ENCODE measurements around the gene HS3ST1.

The HS3ST1 gene

GRCh38 chr4:11376146-11376545 is 52.5 kb downstream of the HS3ST1 start:
- Histone ChIP-seq H3K4me2 (ENCODE audit: low read length) (no peak overlapping the region), H3K36me3 (ENCODE audit: control insufficient read depth, low read length) (no peaks in the 10 kb centered on the region), H3K27ac (ENCODE audit: low read depth, low read length) (no peak overlapping the region), H3F3A (ENCODE audit: control insufficient read depth, insufficient read depth) (no peaks in the 10 kb centered on the region), H3K4me1 (ENCODE audit: control insufficient read depth, low read length) (no peaks in the 10 kb centered on the region), H3K27me3 (ENCODE audit: control insufficient read depth, low read length) (no peaks in the 10 kb centered on the region), H3K79me2 (ENCODE audit: control insufficient read depth, low read length) (no peaks in the 10 kb centered on the region), H3K4me3 (ENCODE audit: low read length) (no peak overlapping the region), H3K9me3 (ENCODE audit: control insufficient read depth, insufficient read depth, low read length) (no peaks in the 10 kb centered on the region), H3K9me2 (replicated peaks; ENCODE audit: control insufficient read depth, low read length) (no peaks in the 10 kb centered on the region), H4K20me1 (ENCODE audit: control insufficient read depth, insufficient read depth, low read depth, low read length) (no peaks in the 10 kb centered on the region)
- TF ChIP-seq EZH2phosphoT487 (IDR thresholded peaks at IDR 0.05; ENCODE audit: borderline replicate concordance, low read length) = no peak
- TF ChIP-seq, protein P1, sequence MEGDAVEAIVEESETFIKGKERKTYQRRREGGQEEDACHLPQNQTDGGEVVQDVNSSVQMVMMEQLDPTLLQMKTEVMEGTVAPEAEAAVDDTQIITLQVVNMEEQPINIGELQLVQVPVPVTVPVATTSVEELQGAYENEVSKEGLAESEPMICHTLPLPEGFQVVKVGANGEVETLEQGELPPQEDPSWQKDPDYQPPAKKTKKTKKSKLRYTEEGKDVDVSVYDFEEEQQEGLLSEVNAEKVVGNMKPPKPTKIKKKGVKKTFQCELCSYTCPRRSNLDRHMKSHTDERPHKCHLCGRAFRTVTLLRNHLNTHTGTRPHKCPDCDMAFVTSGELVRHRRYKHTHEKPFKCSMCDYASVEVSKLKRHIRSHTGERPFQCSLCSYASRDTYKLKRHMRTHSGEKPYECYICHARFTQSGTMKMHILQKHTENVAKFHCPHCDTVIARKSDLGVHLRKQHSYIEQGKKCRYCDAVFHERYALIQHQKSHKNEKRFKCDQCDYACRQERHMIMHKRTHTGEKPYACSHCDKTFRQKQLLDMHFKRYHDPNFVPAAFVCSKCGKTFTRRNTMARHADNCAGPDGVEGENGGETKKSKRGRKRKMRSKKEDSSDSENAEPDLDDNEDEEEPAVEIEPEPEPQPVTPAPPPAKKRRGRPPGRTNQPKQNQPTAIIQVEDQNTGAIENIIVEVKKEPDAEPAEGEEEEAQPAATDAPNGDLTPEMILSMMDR (IDR thresholded peaks at IDR 0.05; ENCODE audit: low read depth, low read length, poor library complexity, severe bottlenecking) = no peak

DNA sequence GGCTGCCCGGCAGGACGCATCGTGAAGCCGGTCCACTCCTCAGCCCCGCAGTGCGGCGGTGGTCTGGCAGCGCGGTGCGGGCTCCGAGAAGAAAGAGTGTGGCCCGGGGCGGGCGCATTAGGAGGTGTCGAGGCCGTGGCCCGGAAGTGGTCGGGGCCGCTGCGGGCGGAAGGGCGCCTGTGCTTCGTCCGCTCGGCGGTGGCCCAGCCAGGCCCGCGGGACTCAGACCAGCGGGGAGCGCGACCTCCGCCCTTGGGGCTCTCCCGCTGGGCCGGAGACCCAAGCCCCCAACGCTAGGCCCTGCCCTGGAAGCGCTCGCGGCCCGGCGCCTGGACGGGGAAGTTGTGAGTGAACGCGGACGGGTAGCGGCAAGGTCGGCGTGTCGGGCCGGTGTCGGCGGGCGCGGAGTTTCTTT is 60.0 kb downstream of the HS3ST1 start:
- Histone ChIP-seq H3K27me3 (ENCODE audit: control insufficient read depth, low read length) (no peaks in the 10 kb centered on the region), H3K9me3 (ENCODE audit: control insufficient read depth, insufficient read depth, low read length) (no peaks in the 10 kb centered on the region; the same call in 1 of the 2 replicates), H3K4me2 (ENCODE audit: low read length) (no peak overlapping the region), H3K4me1 (ENCODE audit: control insufficient read depth, low read length) (no peaks in the 10 kb centered on the region), H3K4me3 (ENCODE audit: low read length) (no peak overlapping the region), H3K9me2 (replicated peaks; ENCODE audit: control insufficient read depth, low read length) (no peaks in the 10 kb centered on the region), H3K79me2 (ENCODE audit: control insufficient read depth, low read length) (no peaks in the 10 kb centered on the region), H3K36me3 (ENCODE audit: control insufficient read depth, low read length) (no peaks in the 10 kb centered on the region), H3F3A (ENCODE audit: control insufficient read depth, insufficient read depth) (no peaks in the 10 kb centered on the region), H4K20me1 (ENCODE audit: control insufficient read depth, insufficient read depth, low read depth, low read length) (no peaks in the 10 kb centered on the region), H3K27ac (ENCODE audit: low read depth, low read length) (no peak overlapping the region)
- no peak for TF ChIP-seq EZH2phosphoT487 (IDR thresholded peaks at IDR 0.05; ENCODE audit: borderline replicate concordance, low read length)
- TF ChIP-seq, protein P1 (IDR thresholded peaks at IDR 0.05; ENCODE audit: low read depth, low read length, poor library complexity, severe bottlenecking) = no peak

DNA sequence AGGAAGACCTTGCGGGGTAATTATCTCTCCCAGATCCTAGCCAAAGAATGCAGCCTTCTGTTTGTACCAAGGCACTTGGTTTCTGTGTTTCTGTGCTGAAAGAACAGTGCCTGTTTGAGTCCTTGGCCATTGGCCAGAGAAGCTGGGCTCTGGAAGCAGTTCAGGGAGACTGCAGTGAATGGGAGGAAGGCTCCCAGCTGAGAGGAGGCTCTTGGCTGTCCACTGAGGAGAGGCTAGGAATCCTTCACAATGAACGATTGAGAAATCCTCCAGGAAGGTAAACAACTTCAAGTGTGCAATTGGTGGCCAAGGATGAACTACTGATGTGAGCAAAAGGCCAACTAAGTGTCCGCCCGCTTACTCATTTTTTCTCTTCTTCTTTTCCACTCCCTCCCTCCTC is 61.3 kb downstream of the HS3ST1 start:
- Histone ChIP-seq H3K4me1 (ENCODE audit: control insufficient read depth, low read length) (no peaks in the 10 kb centered on the region), H3K36me3 (ENCODE audit: control insufficient read depth, low read length) (no peaks in the 10 kb centered on the region), H3F3A (ENCODE audit: control insufficient read depth, insufficient read depth) (no peaks in the 10 kb centered on the region), H3K4me2 (ENCODE audit: low read length) (no peak overlapping the region), H3K4me3 (ENCODE audit: low read length) (no peak overlapping the region), H3K27ac (ENCODE audit: low read depth, low read length) (no peak overlapping the region), H3K9me3 (ENCODE audit: control insufficient read depth, insufficient read depth, low read length) (no peaks in the 10 kb centered on the region; the same call in 1 of the 2 replicates), H4K20me1 (ENCODE audit: control insufficient read depth, insufficient read depth, low read depth, low read length) (no peaks in the 10 kb centered on the region), H3K27me3 (ENCODE audit: control insufficient read depth, low read length) (no peaks in the 10 kb centered on the region), H3K79me2 (ENCODE audit: control insufficient read depth, low read length) (no peaks in the 10 kb centered on the region), H3K9me2 (replicated peaks; ENCODE audit: control insufficient read depth, low read length) (no peaks in the 10 kb centered on the region)
- TF ChIP-seq, protein P1 (IDR thresholded peaks at IDR 0.05; ENCODE audit: low read depth, low read length, poor library complexity, severe bottlenecking) = no peak
- TF ChIP-seq EZH2phosphoT487 (IDR thresholded peaks at IDR 0.05; ENCODE audit: borderline replicate concordance, low read length) = no peak

Measured in DOHH2 (cell line).